HG03558 (cell line): ENCODE measurements around the gene TTC28.
"Not testable (repeated sequence)": the region's sequence is repeated elsewhere in the genome, so short reads cannot be mapped to it uniquely, and the experiment has no call there.

ENCODE experiments used
- ATAC-seq: cut with Tn5 transposase; IDR thresholded peaks from one replicate; pipeline ENCODE4 v1.9.1; 2021; ENCODE audit warnings: moderate number of reproducible peaks; ENCODE audit not compliant: unreplicated experiment; ENCODE audit errors: extremely low read depth

TTC28 gene

GRCh38 chr22:28220626-28221363 is 458.8 kb downstream of the TTC28 start:
- no peak for ATAC-seq

DNA sequence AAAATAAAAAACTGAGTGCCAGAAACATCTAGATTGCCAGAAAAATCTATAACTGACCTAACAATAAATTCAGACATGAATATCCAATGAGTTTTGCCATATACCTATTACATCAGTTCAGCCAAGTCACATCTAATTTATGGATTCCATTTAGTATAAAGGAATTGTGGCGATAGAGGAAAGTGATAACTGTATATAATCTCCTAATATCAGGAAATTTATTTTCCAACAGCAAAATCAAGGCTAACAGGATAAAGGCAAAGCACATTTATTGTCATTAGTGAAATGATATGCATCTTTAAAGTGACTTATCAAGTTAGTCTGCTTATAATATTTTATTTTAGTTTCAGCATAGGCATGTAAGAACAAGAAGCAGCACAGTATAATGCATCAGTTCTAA is 462.4 kb downstream of the TTC28 start:
- no peak for ATAC-seq

GRCh38 chr22:28214750-28215149 is 464.9 kb downstream of the TTC28 start:
- ATAC-seq = not testable (repeated sequence)

GRCh38 chr22:28209457-28209856 is 470.2 kb downstream of the TTC28 start:
- not testable (repeated sequence) for ATAC-seq

GRCh38 chr22:28208787-28209186 is 470.9 kb downstream of the TTC28 start:
- ATAC-seq = no peak

DNA sequence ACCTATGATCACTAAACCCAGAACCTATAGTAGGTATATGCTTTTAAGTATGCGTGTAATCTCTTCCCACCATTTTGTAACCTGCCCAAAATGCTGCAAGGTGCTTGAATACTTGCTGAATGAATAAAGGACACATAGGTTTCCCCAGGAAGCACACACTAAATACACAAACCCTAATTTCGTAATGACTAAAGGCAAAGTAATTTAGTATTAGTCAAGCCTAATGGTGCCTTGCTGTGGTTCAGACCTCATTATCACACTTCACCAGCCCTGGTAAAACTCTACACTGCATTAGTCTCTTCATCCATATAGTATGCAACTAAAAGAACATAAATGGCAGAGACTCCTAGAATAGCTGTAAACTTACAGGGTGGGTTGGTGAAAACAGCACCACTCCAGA is 471.6 kb downstream of the TTC28 start:
- ATAC-seq = no peak

DNA sequence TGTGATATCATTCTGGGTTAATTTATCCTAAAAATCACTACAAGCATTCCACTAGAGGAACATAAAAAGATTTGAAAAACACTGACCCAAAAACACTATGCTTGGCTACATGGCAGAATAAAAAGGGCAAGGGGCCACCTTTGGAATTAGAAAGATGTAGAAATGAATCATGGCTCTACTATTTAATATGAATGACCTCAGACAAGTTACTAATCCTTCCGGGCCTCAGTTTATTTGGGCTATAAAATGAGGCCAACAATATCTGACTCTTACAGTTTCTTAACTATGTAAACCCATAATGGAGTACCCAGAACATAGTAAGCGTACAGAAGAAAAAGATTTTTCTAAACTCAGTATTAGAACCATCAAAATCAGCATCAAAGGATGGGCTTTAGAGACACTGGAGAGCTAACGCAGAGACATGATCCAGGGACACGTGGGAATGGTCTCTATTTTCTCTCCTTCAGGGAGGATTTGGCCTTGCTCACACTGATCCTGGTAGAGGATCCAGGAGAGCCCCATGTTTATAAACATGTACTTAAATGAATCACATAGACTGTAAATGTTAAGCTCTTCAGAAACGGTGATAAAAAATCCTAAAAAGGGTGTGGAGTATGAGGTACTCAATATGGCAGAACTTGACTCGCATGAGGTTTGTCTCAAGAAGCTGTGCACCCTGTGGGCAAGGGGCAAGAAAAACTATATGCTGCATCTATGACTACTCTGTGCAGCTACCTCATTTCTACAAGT is 472.2 kb downstream of the TTC28 start:
- no peak for ATAC-seq

- no peak for ATAC-seq
Observed at GRCh38 chr22:28205926-28206325, 473.7 kb downstream of the TTC28 start.

- ATAC-seq = no peak
Observed at GRCh38 chr22:28204382-28204781, 475.3 kb downstream of the TTC28 start.

GRCh38 chr22:28203286-28203685 is 476.4 kb downstream of the TTC28 start:
- no peak for ATAC-seq

GRCh38 chr22:28198692-28199091 is 480.9 kb downstream of the TTC28 start:
- no peak for ATAC-seq

DNA sequence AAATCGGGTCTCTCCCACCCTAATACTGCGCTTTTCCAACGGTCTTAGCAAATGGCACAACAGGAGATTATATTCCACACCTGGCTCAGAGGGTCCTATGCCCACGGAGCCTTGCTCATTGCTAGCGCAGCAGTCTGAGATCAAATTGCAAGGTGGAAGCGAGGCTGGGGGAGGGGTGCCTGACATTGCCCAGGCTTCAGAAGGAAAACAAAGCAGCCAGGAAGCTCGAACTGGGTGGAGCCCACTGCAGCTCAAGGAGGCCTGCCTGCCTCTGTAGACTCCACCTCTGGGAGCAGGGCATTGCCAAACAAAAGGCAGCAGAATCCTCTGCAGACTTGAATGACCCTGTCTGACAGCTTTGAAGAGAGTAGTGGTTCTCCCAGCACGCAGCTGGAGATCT is 488.1 kb downstream of the TTC28 start:
- not testable (repeated sequence) for ATAC-seq

DNA sequence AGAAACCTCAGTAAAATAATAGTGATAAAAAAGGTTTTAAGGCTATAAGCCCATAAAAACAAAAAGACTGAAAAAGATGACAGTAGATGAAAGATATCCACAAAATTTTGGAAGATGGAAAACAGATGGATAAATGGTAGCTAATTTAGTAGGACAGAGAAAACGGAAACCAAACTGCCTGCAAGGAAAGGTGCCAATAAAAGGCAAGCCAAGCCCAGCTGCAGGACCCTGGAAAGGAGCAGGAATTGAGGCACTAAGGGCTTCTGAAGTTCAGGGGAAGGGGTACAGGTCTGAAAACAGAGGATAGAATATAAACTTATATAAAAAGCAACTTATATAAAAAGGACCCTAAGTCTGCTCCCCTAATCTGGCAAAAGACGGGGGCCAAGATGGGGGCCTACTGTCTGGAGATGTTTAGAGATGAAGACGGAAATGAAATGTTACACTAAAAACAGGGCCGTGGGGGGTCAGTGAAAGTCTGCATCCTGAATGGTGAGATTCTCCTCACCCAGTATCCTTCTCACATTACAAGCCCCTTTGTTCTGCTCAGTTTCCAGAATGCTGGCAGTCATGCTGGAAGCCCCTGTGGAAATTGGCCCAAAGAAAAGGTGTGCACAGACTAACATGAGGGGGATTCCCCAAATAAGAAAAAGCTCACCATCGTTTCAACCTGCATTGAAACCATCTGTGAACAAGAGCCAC is 491.3 kb downstream of the TTC28 start:
- ATAC-seq = no peak

GRCh38 chr22:28187612-28188011 is 492.0 kb downstream of the TTC28 start:
- ATAC-seq = no peak

- ATAC-seq = no peak
Observed at GRCh38 chr22:28186641-28187040, 493.0 kb downstream of the TTC28 start.

DNA sequence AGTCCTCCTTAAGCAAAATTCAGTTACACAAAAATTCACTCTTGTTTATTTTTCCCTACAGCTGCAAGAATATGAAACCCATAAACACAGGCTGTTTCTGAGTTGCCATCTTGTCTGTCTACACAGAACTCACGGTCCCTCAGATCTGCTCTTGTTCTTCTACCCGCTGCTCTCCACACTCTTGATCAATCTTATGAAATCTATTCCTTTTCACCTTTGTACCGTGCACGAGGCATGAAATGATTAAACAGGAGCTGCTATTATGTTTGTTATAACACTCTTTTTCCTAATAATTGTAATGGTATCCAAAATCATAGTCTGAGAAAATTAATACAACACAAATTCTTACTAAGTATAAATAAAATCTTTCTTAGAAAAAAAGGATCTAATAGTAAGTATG is 494.5 kb downstream of the TTC28 start:
- no peak for ATAC-seq

- ATAC-seq = no peak
Observed at GRCh38 chr22:28183078-28183860, 496.4 kb downstream of the TTC28 start.

DNA sequence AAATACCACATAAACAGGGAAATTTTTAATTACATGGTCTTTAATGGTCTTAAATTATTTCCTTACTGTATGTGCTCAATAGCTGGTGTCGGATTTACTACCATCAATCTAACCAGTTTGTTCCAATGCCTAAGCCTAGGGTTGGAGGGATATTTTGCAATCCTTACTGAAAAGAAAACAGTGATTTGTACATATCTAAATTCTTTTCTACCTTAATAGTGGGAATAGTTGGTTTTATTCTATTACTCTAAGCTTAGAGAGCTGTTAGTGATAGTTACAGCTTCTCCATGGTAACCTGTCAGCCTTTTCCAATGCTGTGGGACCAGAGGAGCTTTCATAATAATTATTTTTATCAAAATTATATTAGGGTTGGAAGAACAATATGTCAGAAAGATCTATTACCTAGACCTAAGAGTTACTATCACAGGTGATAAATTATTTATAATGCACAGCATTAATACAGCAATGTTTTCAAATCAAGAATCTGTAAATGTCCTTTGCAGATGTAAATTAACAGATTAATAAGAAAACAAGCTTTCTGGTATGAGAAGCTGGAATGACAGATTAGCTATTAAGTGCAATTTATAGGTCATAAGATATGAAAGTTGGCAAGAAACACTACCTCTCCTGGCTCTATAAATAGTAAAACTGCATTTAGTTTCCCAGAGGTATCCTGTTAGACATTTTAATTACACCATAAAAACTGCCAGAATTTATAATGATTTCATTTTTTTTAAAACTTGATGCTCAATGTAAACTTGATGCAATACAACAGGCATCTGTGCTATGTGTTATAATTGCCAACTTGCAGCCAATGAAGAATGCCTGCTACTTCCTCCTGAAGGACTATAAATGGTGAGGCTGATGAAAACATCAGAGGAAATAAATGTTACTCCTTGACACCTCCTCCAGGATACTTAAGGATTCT is 498.6 kb downstream of the TTC28 start:
- no peak for ATAC-seq

- no peak for ATAC-seq
Observed at GRCh38 chr22:28179392-28179791, 500.2 kb downstream of the TTC28 start.
